K562 (cell line): ENCODE results near the gene FADS1. TPM values are rescaled to one million over a fixed set of nuclear protein-coding genes. Genes with fewer than 3 reads are reported as not detected.

Experiments used
- ARID1B ChIP-seq: fragments of 450-650 bp; IDR thresholded peaks from 2 replicates; pipeline ENCODE4 v1.6.1; 2016; ENCODE audit warnings: antibody characterized with exemption, mild to moderate bottlenecking, inconsistent platforms
- CXXC5 ChIP-seq: fragments of 250-450 bp; sonication (Bioruptor Pico); IDR thresholded peaks from 2 replicates; pipeline ENCODE4 v1.8.0; 2022; ENCODE audit warnings: inconsistent platforms, mild to moderate bottlenecking, moderate library complexity
- DPF2 ChIP-seq: fragments of 450-650 bp; IDR thresholded peaks from 2 replicates; pipeline ENCODE4 v1.6.1; 2016
- HDAC1 ChIP-seq, 2 experiments: fragments of 450-650 bp; IDR thresholded peaks; 2 replicates each; pipeline ENCODE4 v1.6.1; 2016 to 2017; ENCODE audit warnings: inconsistent platforms in 1 of 2, mild to moderate bottlenecking in 1 of 2, moderate library complexity in 1 of 2
- HDGF ChIP-seq: fragments of 450-650 bp; IDR thresholded peaks from 2 replicates; pipeline ENCODE4 v1.6.1; 2016
- HMGN3 ChIP-seq: IDR thresholded peaks from 2 replicates; pipeline ENCODE4 v1.6.1; 2011; ENCODE audit warnings: borderline replicate concordance, low read depth, mild to moderate bottlenecking, mixed read lengths, low read length; ENCODE audit not compliant: insufficient read length; ENCODE audit errors: extremely low read depth
- JUND ChIP-seq, 2 experiments: IDR thresholded peaks; 2 replicates in 1 of 2; 3 replicates in 1 of 2; pipeline ENCODE4 v1.6.1; 2011; ENCODE audit warnings: borderline replicate concordance in 2 of 2, low read depth in 2 of 2, low read length in 2 of 2, improper control_type of control experiment in 1 of 2, missing biosample characterization in 1 of 2, missing genetic modification characterization in 1 of 2, missing genetic modification reagents in 1 of 2
- MAX ChIP-seq: sonication (generic); formaldehyde crosslinking; IDR thresholded peaks from 2 replicates; pipeline ENCODE4 v1.9.0; 2022; ENCODE audit warnings: mild to moderate bottlenecking, missing genetic modification reagents
- MBD2 ChIP-seq: sonication (generic); IDR thresholded peaks from 2 replicates; pipeline ENCODE4 v1.6.1; 2016; ENCODE audit warnings: low read depth, borderline replicate concordance
- MTA2 ChIP-seq: fragments of 450-650 bp; IDR thresholded peaks from 2 replicates; pipeline ENCODE4 v1.6.1; 2016; ENCODE audit warnings: low read depth
- NKRF ChIP-seq: fragments of 450-650 bp; IDR thresholded peaks from 2 replicates; pipeline ENCODE4 v1.6.1; 2016; ENCODE audit warnings: borderline replicate concordance
- POLR2B ChIP-seq: fragments of 450-650 bp; IDR thresholded peaks from 2 replicates; pipeline ENCODE4 v1.6.1; 2018; ENCODE audit warnings: low read depth; ENCODE audit not compliant: partially characterized antibody
- RBM22 ChIP-seq: fragments of 200-400 bp; formaldehyde crosslinking; IDR thresholded peaks from 2 replicates; pipeline ENCODE4 v1.6.1; 2018; ENCODE audit warnings: low read length, low read depth; ENCODE audit not compliant: poor library complexity, severe bottlenecking
- RUNX1 ChIP-seq: sonication (generic); IDR thresholded peaks from 2 replicates; pipeline ENCODE4 v1.6.1; 2016; ENCODE audit warnings: antibody characterized with exemption, low read depth
- SIN3A ChIP-seq, 2 experiments: fragments of 150-350 bp in 1 of 2; IDR thresholded peaks; 2 replicates each; pipeline ENCODE4 v1.6.1; 2011 to 2016; ENCODE audit warnings: borderline replicate concordance in 2 of 2, low read depth in 2 of 2, low read length in 2 of 2, mild to moderate bottlenecking in 2 of 2, moderate library complexity in 2 of 2; ENCODE audit not compliant: control insufficient read depth in 1 of 2
- SMAD4 ChIP-seq: fragments of 250-450 bp; sonication (Bioruptor Pico); conservative IDR thresholded peaks from 2 replicates; pipeline ENCODE4 v1.8.0; 2021; ENCODE audit warnings: inconsistent platforms, mild to moderate bottlenecking, moderate library complexity
- SMARCA4 ChIP-seq: fragments of 450-650 bp; IDR thresholded peaks from 2 replicates; pipeline ENCODE4 v1.6.1; 2016
- SMARCE1 ChIP-seq: fragments of 450-650 bp; IDR thresholded peaks from 2 replicates; pipeline ENCODE4 v1.7.1; 2016; ENCODE audit warnings: mild to moderate bottlenecking
- SNAPC5 ChIP-seq: fragments of 250-450 bp; sonication (Bioruptor Pico); IDR thresholded peaks from 2 replicates; pipeline ENCODE4 v1.8.0; 2021; ENCODE audit warnings: moderate library complexity, mild to moderate bottlenecking, inconsistent platforms
- ZFP91 ChIP-seq: sonication (generic); formaldehyde crosslinking; IDR thresholded peaks from 2 replicates; pipeline ENCODE4 v1.8.0; 2022; ENCODE audit warnings: mild to moderate bottlenecking, missing genetic modification reagents
- ZNF354B ChIP-seq: fragments of 250-450 bp; sonication (Bioruptor Pico); IDR thresholded peaks from 2 replicates; pipeline ENCODE4 v1.4.0; 2020
- ZNF830 ChIP-seq: fragments of 250-450 bp; sonication (Bioruptor Pico); IDR thresholded peaks from 2 replicates; pipeline ENCODE4 v1.5.0; 2021; ENCODE audit warnings: mild to moderate bottlenecking
- polyA plus RNA-seq, 8 experiments: library from polyadenylated mRNA; depleted of rRNA in 4 of 8; stranded (reverse) in 5 of 8; unstranded in 3 of 8; fragments of >200 nt; fragmentation: Nextera tagmentation in 2 of 8; fragmentation: Illumina TruSeq in 1 of 8; extraction: Ambion mirVana in 2 of 8; extraction: Trizol in 1 of 8; gene quantifications; 2 replicates each; pipeline versions ENCODE4 v1.2.1 to v1.2.3, GENCODE V29; 2011 to 2014; ENCODE audit warnings: inconsistent platforms in 1 of 8, missing spikeins in 1 of 8
- total RNA-seq, 7 experiments: library from RNA; depleted of rRNA in 6 of 7; stranded (reverse); fragments of >200 nt in 6 of 7; fragmentation: Illumina TruSeq in 2 of 7; extraction: Trizol in 2 of 7; gene quantifications; 2 replicates each; pipeline versions ENCODE4 v1.2.1 to v1.2.3, GENCODE V29; 2011 to 2021; ENCODE audit warnings: low replicate concordance in 1 of 7
- TF ChIP-seq, protein P1 (sequence below): sonication (generic); IDR thresholded peaks from 2 replicates; pipeline ENCODE4 v1.6.1; 2016

Gene FADS1
- total and polyA plus RNA-seq, 9 of the 15 experiments (the other 6 are each of a cell fraction or from before 2014, with no cell fraction given) = 110 to 864 (median 364) TPM

DNA sequence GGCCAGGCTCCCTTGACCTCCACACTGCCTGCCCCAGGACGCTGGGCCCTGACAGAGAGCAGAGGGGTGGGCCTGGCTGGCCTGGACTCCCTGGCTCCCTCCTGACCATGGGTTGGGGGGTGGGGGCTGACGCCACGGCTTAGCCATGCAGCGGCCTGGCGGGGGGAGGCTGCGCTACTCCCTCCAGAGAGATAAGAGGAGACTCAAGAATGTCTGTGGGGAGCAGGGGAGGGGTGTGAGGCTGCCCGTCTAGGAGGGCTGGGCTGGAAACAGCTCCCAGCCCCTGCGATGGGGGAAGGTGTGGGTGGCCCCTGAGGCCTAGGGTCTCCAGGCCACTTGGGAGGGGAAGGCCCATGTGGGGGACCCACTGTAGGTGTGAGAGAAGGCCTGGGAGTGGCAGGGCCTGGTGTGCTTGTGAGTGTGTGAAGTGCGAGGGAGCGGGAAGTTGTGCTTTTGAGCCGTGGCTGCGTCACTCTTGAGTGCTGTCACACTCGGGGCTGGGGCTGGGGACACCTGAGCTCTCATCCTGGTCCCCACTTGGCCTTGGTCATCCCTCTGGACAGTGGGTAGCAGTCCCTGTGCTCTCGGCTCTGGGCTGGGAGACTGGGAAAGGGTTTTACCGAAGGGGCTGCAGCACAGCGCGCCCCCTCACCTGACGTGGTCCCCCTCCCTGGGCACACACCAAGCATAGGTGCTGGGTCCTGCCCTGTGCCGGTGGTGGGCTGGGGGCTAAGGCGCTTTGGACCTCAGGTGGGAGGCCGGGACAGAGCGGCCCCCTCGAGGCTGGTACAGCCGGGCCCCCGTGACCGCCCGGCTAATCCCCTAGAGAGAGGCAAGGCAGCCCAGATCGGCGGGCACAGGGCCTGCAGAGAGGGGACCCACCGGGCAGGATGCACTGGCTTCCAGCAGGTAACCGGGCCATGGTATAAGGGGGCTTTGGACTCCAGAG lies 62.0 kb downstream of the FADS1 start (continued):
- TF ChIP-seq JUND (IDR thresholded peaks at IDR 0.05; ENCODE audit: borderline replicate concordance, low read depth, low read length) = peak; percentile 73
- TF ChIP-seq JUND (tag; IDR thresholded peaks at IDR 0.05; ENCODE audit: borderline replicate concordance, low read depth, low read length) = peak; percentile 38; the same call in 1 of the 3 replicates
- no peak for TF ChIP-seq RBM22
- no peak for TF ChIP-seq NKRF
- 0 out of 2 replicates have a peak, but pooled peaks have one; percentile 13 for TF ChIP-seq MAX (CRISPR knock-in tag)
- no peak for TF ChIP-seq POLR2B
- no peak for TF ChIP-seq SIN3A (IDR thresholded peaks at IDR 0.05; ENCODE audit: borderline replicate concordance in 2 of 2, control insufficient read depth in 1 of 2, low read depth in 2 of 2, low read length in 2 of 2)
- peak; percentile 53; the same call in 1 of the 2 replicates for TF ChIP-seq SMARCE1
- TF ChIP-seq DPF2 = peak; percentile 67
- TF ChIP-seq HDAC1 (IDR thresholded peaks at IDR 0.05) = peak in 1 of 2 experiments; percentile 54; a peak in 1 of 4 replicates
- peak; percentile 70 for TF ChIP-seq CXXC5
- TF ChIP-seq ZNF354B (CRISPR knock-in tag) = no peak
- TF ChIP-seq ZNF830 (CRISPR knock-in tag) = no peak
- peak; percentile 80 for TF ChIP-seq SMAD4 (CRISPR knock-in tag)
- peak; percentile 65 for TF ChIP-seq HMGN3
- peak; percentile 70 for TF ChIP-seq ARID1B
- TF ChIP-seq MBD2 = peak; percentile 53; the same call in 1 of the 2 replicates
- TF ChIP-seq, protein P1, sequence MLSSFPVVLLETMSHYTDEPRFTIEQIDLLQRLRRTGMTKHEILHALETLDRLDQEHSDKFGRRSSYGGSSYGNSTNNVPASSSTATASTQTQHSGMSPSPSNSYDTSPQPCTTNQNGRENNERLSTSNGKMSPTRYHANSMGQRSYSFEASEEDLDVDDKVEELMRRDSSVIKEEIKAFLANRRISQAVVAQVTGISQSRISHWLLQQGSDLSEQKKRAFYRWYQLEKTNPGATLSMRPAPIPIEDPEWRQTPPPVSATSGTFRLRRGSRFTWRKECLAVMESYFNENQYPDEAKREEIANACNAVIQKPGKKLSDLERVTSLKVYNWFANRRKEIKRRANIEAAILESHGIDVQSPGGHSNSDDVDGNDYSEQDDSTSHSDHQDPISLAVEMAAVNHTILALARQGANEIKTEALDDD = no peak
- peak; percentile 34; the same call in 1 of the 2 replicates for TF ChIP-seq SMARCA4
- TF ChIP-seq ZFP91 (CRISPR knock-in tag) = no peak
- no peak for TF ChIP-seq SNAPC5 (CRISPR knock-in tag)
- TF ChIP-seq RUNX1 = no peak
- no peak for TF ChIP-seq MTA2
- TF ChIP-seq HDGF = 0 out of 2 replicates have a peak, but pooled peaks have one; percentile 23
